Epithelial cell of proximal tubule (primary cell): ENCODE data around the gene BSG. TPM values are rescaled to one million over a fixed set of nuclear protein-coding genes. Genes with fewer than 3 reads are reported as not detected.

Source experiments
- DNase-seq: peaks from one replicate; pipeline ENCODE4 v3.0.0-alpha.2; 2011; ENCODE audit warnings: low read depth
- H3K4me3 ChIP-seq: 2 replicates; pipeline ENCODE4 v1.5.1; 2011; ENCODE audit warnings: low read depth, mild to moderate bottlenecking, low read length
- total RNA-seq: library from RNA; depleted of rRNA; stranded (reverse); fragments of >200 nt; gene quantifications from 2 replicates; pipeline ENCODE4 v1.2.3, GENCODE V29; 2015
- TF ChIP-seq, protein P1 (sequence below): conservative IDR thresholded peaks from 2 replicates; pipeline ENCODE4 v1.5.1; 2012; ENCODE audit warnings: low read depth, mild to moderate bottlenecking, low read length

BSG gene
- total RNA-seq, 1 donor from 2014 or later: 705 TPM

DNA sequence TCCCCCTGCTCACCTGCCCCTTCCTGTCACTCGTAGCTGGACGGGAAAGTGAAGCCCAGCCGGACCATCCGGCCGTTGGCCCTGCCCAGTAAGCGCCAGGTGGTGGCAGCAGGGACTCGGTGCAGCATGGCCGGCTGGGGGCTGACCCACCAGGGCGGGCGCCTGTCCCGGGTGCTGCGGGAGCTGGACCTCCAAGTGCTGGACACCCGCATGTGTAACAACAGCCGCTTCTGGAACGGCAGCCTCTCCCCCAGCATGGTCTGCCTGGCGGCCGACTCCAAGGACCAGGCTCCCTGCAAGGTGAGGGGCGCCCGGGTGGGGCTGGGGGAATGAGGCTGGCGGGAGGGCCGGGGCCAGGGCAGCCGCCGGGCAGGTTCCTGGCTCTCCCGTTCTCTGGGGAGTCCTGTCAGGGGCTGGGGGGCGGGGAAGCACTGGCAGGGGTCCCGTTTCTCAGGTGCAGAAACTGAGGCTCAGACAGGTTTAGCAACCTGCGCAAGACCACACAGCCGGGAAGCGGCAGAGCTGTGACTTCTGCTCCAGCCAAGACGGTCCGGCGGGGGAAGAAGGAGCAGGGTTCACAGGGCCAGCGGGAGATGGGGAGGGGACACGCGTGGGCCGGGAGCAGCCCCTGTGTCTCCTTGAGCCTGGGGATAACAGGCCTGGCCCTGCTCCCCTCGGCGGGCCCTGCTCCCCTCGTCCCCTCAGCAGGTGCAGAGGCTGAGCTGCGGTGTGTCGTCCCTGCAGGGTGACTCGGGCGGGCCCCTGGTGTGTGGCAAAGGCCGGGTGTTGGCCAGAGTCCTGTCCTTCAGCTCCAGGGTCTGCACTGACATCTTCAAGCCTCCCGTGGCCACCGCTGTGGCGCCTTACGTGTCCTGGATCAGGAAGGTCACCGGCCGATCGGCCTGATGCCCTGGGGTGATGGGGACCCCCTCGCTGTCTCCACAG lies 23.2 kb upstream of the BSG start:
- H3K4me3 ChIP-seq: no peak overlapping the region
- DNase-seq: no peak
- TF ChIP-seq, protein P1, sequence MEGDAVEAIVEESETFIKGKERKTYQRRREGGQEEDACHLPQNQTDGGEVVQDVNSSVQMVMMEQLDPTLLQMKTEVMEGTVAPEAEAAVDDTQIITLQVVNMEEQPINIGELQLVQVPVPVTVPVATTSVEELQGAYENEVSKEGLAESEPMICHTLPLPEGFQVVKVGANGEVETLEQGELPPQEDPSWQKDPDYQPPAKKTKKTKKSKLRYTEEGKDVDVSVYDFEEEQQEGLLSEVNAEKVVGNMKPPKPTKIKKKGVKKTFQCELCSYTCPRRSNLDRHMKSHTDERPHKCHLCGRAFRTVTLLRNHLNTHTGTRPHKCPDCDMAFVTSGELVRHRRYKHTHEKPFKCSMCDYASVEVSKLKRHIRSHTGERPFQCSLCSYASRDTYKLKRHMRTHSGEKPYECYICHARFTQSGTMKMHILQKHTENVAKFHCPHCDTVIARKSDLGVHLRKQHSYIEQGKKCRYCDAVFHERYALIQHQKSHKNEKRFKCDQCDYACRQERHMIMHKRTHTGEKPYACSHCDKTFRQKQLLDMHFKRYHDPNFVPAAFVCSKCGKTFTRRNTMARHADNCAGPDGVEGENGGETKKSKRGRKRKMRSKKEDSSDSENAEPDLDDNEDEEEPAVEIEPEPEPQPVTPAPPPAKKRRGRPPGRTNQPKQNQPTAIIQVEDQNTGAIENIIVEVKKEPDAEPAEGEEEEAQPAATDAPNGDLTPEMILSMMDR: no peak

DNA sequence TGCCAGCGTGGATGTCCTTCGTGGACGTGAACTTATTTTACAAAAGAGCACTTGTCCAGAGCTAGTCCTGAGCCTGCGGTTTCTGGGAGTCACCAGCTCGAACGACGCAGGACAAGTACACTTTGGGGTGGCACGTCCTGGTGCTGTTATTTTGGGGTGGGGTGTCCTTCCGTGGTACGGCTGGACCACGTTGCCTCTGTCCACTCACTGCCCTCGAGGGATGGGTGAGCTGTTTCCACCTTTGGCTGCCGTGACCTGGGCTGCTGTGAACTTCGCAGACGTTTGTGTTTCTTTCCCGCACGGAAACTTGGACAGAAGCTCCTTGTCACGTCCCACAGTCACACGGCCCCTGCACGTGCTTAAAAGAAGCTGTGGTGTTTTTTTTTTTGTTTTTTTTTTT lies 17.6 kb upstream of the BSG start:
- no peak for DNase-seq
- TF ChIP-seq, protein P1: no peak
- H3K4me3 ChIP-seq: no peak overlapping the region

DNA sequence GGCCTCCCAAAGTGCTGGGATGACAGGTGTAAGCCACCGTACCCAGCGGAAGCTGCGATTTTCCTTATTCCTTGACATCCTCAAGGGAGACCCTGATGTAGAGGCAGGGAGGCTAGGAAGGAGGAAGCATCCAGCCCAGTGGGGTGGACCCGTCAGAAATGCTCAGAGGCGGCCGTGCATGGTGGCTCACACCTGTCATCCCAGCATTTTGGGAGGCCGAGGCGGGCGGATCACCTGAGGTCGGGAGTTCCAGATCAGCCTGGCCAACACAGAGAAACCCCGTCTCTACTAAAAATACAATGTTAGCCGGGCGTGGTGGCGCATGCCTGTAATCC lies 17.0 kb upstream of the BSG start:
- H3K4me3 ChIP-seq: no peak overlapping the region
- TF ChIP-seq, protein P1: no peak
- no peak for DNase-seq

DNA sequence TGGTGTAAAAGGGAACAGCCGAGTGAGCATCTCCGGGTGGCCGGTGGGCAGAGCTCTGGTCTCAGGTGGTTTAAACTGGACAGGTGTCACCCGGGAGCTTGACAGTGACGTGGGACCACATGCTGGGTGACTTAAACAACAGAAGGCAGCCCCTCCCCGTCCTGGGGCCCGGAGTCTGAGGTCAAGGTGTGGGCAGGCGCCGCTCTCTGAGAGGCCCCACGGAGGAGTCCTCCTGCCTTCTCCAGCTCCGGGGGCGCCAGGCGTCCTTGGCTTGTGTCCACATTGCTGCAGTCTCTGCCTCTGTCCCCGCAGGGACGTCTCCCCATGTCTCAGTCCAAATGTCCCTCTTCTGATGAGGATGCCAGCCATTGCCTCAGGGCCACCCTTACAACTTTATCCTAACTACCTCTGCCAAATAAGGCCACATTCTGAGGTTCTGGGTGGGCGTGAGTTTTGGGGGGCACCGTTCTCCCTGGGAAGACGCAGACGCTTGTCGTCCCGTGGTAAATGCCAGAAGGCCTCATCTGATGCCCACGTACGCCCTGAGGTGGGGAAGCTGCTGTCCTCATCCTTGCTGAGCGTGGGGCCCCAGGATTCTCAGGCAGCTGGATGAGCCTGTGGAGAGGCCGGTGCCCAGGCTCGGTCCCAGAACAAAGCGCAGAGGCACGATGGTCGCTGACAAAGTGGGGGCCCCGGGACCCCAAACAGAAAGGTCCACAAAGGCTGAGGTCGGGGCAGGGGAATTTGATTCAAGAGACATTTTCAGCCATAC lies 15.6 kb upstream of the BSG start:
- no peak for DNase-seq
- TF ChIP-seq, protein P1: no peak
- H3K4me3 ChIP-seq: no peak overlapping the region

DNA sequence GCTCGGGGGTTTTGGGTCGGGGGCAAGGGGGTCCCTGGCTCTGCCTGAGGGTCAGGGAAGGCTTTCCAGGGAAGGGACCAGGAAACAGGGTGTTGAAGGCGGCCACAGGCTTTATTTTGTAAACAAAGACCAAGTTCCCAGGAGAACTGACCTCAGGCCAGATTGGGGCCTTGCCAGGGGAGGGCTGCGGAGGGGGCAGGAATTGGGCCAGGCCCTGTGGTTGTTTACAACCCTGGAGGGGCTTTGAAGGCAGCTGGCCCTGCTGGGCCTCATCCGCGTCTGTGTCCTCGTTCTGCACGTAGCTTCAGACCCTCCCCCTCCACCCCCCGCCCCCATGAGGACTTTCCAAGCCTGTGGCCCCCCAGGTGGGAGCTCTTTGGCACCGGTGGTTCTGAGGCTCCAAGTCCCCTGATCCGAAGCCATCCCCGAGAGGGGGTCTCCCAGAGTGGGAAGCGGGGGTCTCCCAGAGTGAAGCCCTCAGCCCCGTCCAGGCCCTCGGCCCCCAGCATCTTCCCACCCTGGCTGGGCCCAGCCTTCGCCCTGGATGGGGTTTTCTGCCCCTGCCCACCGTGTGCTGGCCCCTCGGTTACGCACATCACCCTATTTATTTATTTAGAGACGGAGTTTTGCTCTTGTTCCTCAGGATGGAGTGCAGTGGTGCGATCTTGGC lies 13.5 kb upstream of the BSG start:
- TF ChIP-seq, protein P1: no peak
- no peak overlapping the region for H3K4me3 ChIP-seq
- no peak for DNase-seq

DNA sequence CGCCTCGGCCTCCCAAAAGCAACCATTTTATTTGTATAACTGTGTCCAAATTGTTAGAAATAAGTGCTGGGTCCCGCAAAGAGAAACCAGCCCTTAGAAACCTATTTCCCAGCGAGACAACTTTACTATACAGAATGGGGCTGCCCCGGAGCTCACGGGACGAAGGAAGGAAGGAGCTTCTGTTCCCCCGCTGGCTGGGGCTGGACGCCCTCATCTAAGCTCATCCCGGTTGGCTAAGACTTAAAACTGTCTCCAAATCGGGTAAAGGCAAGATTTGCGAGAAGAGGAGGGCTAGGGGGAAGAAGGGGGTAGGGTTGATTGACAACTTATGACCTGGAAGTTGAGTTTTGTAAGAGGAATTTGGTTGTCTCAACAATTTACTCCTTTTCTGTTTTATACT lies 12.3 kb upstream of the BSG start:
- TF ChIP-seq, protein P1: no peak
- H3K4me3 ChIP-seq: no peak overlapping the region
- DNase-seq: no peak
